Spleen (tissue), 11 donors: Measurements from ENCODE around the gene PTPN7. TPM values are rescaled to one million over a fixed set of nuclear protein-coding genes. Genes with fewer than 3 reads are reported as not detected.

Experiments used
- DNase-seq: peaks from one replicate; pipeline ENCODE4 v3.0.0-alpha.2; 2020
- H3K27ac ChIP-seq, 8 donors: fragments of 200-600 bp; sonication (generic) in 7 of 8; 1 replicate in 4 of 8; 2 replicates in 4 of 8; pipeline versions ENCODE4 v1.5.0 to v1.8.0; 2016 to 2021; ENCODE audit warnings: inconsistent platforms in 4 of 8, mild to moderate bottlenecking in 4 of 8, moderate library complexity in 1 of 8
- H3K27me3 ChIP-seq, 7 donors: fragments of 200-600 bp; sonication (generic) in 6 of 7; replicated peaks in 1 of 7; 1 replicate in 4 of 7; 2 replicates in 3 of 7; pipeline versions ENCODE4 v1.5.0 to v1.8.0; 2016 to 2021; ENCODE audit warnings: inconsistent platforms in 3 of 7, mild to moderate bottlenecking in 1 of 7
- H3K36me3 ChIP-seq, 6 donors: fragments of 200-600 bp; sonication (generic) in 5 of 6; 1 replicate in 4 of 6; 2 replicates in 2 of 6; pipeline versions ENCODE4 v1.5.0 to v1.8.0; 2016 to 2021; ENCODE audit warnings: inconsistent platforms in 2 of 6
- H3K4me1 ChIP-seq, 6 donors: fragments of 200-600 bp; sonication (generic) in 5 of 6; 1 replicate in 3 of 6; 2 replicates in 3 of 6; pipeline versions ENCODE4 v1.5.0 to v1.8.0; 2016 to 2021; ENCODE audit warnings: inconsistent platforms in 3 of 6
- H3K4me3 ChIP-seq, 8 donors: fragments of 200-600 bp; sonication (generic) in 7 of 8; 1 replicate in 4 of 8; 2 replicates in 4 of 8; pipeline versions ENCODE4 v1.5.0 to v1.8.0; 2016 to 2021; ENCODE audit warnings: inconsistent platforms in 4 of 8, mild to moderate bottlenecking in 4 of 8, moderate library complexity in 2 of 8
- H3K9me3 ChIP-seq, 8 donors: fragments of 200-600 bp; sonication (generic) in 7 of 8; 1 replicate in 4 of 8; 2 replicates in 4 of 8; pipeline versions ENCODE4 v1.5.0 to v1.8.0; 2016 to 2021; ENCODE audit warnings: inconsistent platforms in 4 of 8
- CTCF ChIP-seq, 11 experiments: fragments of 200-600 bp in 7 of 11; fragments of 450-650 bp in 4 of 11; sonication (generic) in 4 of 11; IDR thresholded peaks in 8 of 11; conservative IDR thresholded peaks in 3 of 11; 1 replicate in 7 of 11; 2 replicates in 4 of 11; pipeline versions ENCODE4 v1.4.0 to v1.8.0; 2016 to 2021; ENCODE audit warnings: antibody characterized with exemption in 11 of 11, inconsistent platforms in 4 of 11, mild to moderate bottlenecking in 1 of 11
- POLR2A ChIP-seq, 3 donors: fragments of 450-650 bp; IDR thresholded peaks; one replicate each; pipeline ENCODE4 v1.5.1; 2017; ENCODE audit warnings: antibody characterized with exemption in 3 of 3, mild to moderate bottlenecking in 1 of 3
- POLR2AphosphoS5 ChIP-seq, 3 donors: sonication (generic); formaldehyde crosslinking; IDR thresholded peaks; one replicate each; pipeline ENCODE4 v1.5.1; 2017; ENCODE audit warnings: antibody characterized with exemption in 3 of 3
- WGBS, 5 donors: extraction: QIAGEN DNeasy Blood & Tissue Kit in 3 of 5; methylation state at CpG; one replicate each; pipeline versions ENCODE4 v1.1.5 to v1.1.7; 2013 to 2018; 5-methylcytosine and 5-hydroxymethylcytosine counted together
- intact Hi-C: fragments of 100-400 bp; cut with DNase I; formaldehyde crosslinking; loops from one replicate; pipeline ENCODE4 v1.15.0; 2023; ENCODE audit warnings: low total_unique reads
- polyA plus RNA-seq, 3 donors: library from polyadenylated mRNA; stranded (reverse); fragments of 200-250 nt; gene quantifications; one replicate each; pipeline ENCODE4 v1.2.1, GENCODE V29; 2013
- total RNA-seq, 7 donors: library from RNA; depleted of rRNA in 3 of 7; stranded (reverse); fragments of >200 nt in 3 of 7; fragmentation: NEBNext Ultra II Directional in 4 of 7; extraction: Animal tissue kit (Norgen Biotek cat#: 25700) in 4 of 7; gene quantifications; one replicate each; pipeline versions ENCODE4 v1.1.0 to v1.2.1, GENCODE V29; 2016 to 2021
- donor health status: healthy with polysubstance abuse.
- donor health status: DM: no; HTN: no; CAD: no; lungs with moderate emphysema.
- donor health status: DM: no; HTN: no; CAD: no.
- donor health status: Bipolar disorder and iron deficiency.
- donor health status: healthy.
- donor health status: DM: no; HTN: no; CAD: no.
- donor health status: DM: yes; HTN: yes; CAD: no.

Gene PTPN7
- total and polyA plus RNA-seq, 10 donors: 27.8 to 49.0 (median 40.3) TPM

- H3K9me3 ChIP-seq: no peaks in the 10 kb centered on the region
- intact Hi-C loops: no loop called here
- WGBS, 5 donors: 61 to 82% (median 69%) methylated on average over 10 to 12 of the region's 12 CpGs
- peak overlapping the region in 1 of 8 donors; percentile 71 for H3K4me3 ChIP-seq
- H3K4me1 ChIP-seq: peaks cover 58 to 89% (median 75%) of the 10 kb centered on the region in 6 donors
- H3K27ac ChIP-seq: peak overlapping the region in 7 of 8 donors; percentile 88 to 96 (median 93)
- no peaks in the 10 kb centered on the region for H3K36me3 ChIP-seq
- DNase-seq: no peak
- H3K27me3 ChIP-seq: no peaks in the 10 kb centered on the region
- TF ChIP-seq POLR2A (IDR thresholded peaks at IDR 0.05) (no peak), POLR2AphosphoS5 (IDR thresholded peaks at IDR 0.05) (no peak), CTCF (IDR thresholded peaks at IDR 0.05 in 8 of 11, conservative IDR thresholded peaks at IDR 0.05 in 3 of 11) (no peak)
Observed at GRCh38 chr1:202163281-202164270, 3.2 kb upstream of the PTPN7 start.

DNA sequence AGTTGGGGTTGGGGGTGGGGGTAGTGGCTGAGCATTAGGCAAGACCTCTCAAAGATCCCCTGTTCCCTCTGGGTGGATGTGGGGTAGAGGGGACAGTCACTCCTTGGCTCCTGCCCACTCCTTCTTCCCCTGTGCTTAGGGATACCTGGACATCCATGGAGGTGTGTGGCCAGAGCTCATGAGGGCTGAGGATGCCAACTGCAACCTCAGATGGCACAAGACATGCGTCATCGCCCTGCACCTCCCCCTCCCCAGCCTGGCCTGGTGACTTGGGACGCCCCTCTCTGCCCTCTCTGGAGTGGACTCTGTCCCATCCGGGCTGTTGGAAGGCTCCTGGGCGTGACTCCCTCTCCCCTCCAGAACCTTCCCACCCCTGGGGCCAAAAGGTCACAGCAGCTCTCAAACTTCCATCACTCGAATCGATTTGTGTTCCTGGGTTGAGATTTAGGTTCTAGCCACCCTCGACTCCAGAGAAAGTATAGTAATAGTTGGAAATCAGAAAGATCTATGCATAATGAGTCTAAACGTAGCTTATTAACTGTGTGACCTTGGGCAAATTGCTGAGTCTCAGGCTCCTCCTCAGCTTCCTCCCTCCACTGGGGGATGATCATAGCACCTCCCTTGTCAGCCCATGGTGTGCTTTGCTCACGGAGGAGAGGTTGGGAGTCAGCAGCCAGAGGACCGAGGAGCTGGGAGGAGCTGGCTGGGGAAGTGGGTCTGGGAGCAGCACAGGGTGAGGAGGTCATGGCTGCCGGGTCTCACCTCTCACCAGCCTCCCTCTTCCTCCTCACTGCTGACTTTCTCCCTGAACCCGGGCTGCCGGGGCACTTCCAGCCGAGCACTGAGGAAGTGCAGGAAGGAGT, 2.2 kb upstream of the PTPN7 start:
- peaks cover 58 to 93% (median 84%) of the 10 kb centered on the region in 6 donors for H3K4me1 ChIP-seq
- no peak for TF ChIP-seq POLR2A (IDR thresholded peaks at IDR 0.05)
- TF ChIP-seq CTCF (IDR thresholded peaks at IDR 0.05 in 8 of 11, conservative IDR thresholded peaks at IDR 0.05 in 3 of 11): no peak
- TF ChIP-seq POLR2AphosphoS5 (IDR thresholded peaks at IDR 0.05): peak in 1 of 3 donors; percentile 37

GRCh38 chr1:202162047-202162417, 1.6 kb upstream of the PTPN7 start:
- Histone ChIP-seq H3K9me3 (no peaks in the 10 kb centered on the region), H3K4me1 (peaks cover 58 to 96% (median 90%) of the 10 kb centered on the region in 6 donors), H3K27ac (peak overlapping the region; percentile 84 to 96 (median 92)), H3K27me3 (no peaks in the 10 kb centered on the region), H3K4me3 (peak overlapping the region in 1 of 8 donors; percentile 71), H3K36me3 (peaks cover 0 to 11% (median 4%) of the 10 kb centered on the region in 6 donors)
- 15 to 38% (median 26%) methylated on average over 3 to 4 of the region's 4 CpGs for WGBS, 5 donors
- TF ChIP-seq CTCF (IDR thresholded peaks at IDR 0.05 in 8 of 11, conservative IDR thresholded peaks at IDR 0.05 in 3 of 11) (no peak), POLR2AphosphoS5 (IDR thresholded peaks at IDR 0.05) (no peak), POLR2A (IDR thresholded peaks at IDR 0.05) (no peak)
- peak; percentile 89 for DNase-seq
- intact Hi-C loops: no loop called here

More for the DNA sequence above, 2.2 kb upstream of the PTPN7 start:
- Histone ChIP-seq H3K36me3 (peaks cover 0 to 5% (median 2%) of the 10 kb centered on the region in 6 donors), H3K4me3 (peak overlapping the region in 1 of 8 donors; percentile 71), H3K27ac (peak overlapping the region; percentile 84 to 96 (median 92)), H3K9me3 (no peaks in the 10 kb centered on the region), H3K27me3 (no peaks in the 10 kb centered on the region)
- WGBS, 5 donors: 21 to 30% (median 26%) methylated on average over 10 to 15 of the region's 15 CpGs
- intact Hi-C loops: no loop called here
- peak; percentile 86 for DNase-seq
